ENCODE results near the gene NIPA2.

The NIPA2 gene

GRCh38 chr15:22880068-22880980, 41.9 kb downstream of the NIPA2 start:
- DNase-seq = no peak

GRCh38 chr15:22880981-22881738, 42.7 kb downstream of the NIPA2 start:
- no peak for DNase-seq

GRCh38 chr15:22881739-22882440, 43.4 kb downstream of the NIPA2 start:
- DNase-seq = no peak

- no peak for DNase-seq
These were observed 44.7 kb downstream of the NIPA2 start for GRCh38 chr15:22883196-22883595.

- DNase-seq = peak in 1 of 2 donors; percentile 14
These were observed 45.9 kb downstream of the NIPA2 start for GRCh38 chr15:22884344-22884743.

GRCh38 chr15:22885120-22885519, 46.7 kb downstream of the NIPA2 start:
- no peak for DNase-seq

GRCh38 chr15:22887157-22887951, 48.9 kb downstream of the NIPA2 start:
- no peak for DNase-seq

GRCh38 chr15:22888120-22888859, 49.8 kb downstream of the NIPA2 start:
- no peak for DNase-seq

- DNase-seq = no peak
These were observed 50.8 kb downstream of the NIPA2 start for GRCh38 chr15:22889146-22889818.

- DNase-seq = no peak
These were observed 51.8 kb downstream of the NIPA2 start for GRCh38 chr15:22890296-22890695.

- DNase-seq = no peak
These were observed 53.2 kb downstream of the NIPA2 start for GRCh38 chr15:22891426-22892210.

GRCh38 chr15:22892333-22892732, 53.9 kb downstream of the NIPA2 start:
- no peak for DNase-seq

GRCh38 chr15:22893081-22893480, 54.6 kb downstream of the NIPA2 start:
- no peak for DNase-seq

- no peak for DNase-seq
These were observed 55.4 kb downstream of the NIPA2 start for GRCh38 chr15:22893881-22894280.

GRCh38 chr15:22895465-22896190, 57.2 kb downstream of the NIPA2 start:
- DNase-seq = no peak

- no peak for DNase-seq
These were observed 63.6 kb downstream of the NIPA2 start for GRCh38 chr15:22902046-22902445.

GRCh38 chr15:22902578-22902977, 64.1 kb downstream of the NIPA2 start:
- no peak for DNase-seq

GRCh38 chr15:22902981-22903380, 64.5 kb downstream of the NIPA2 start:
- no peak for DNase-seq

- no peak for DNase-seq
These were observed 65.0 kb downstream of the NIPA2 start for GRCh38 chr15:22903427-22903826.
